Epithelial cell of proximal tubule (primary cell): ENCODE measurements around the gene LOXL3. TPM values are rescaled to one million over a fixed set of nuclear protein-coding genes. Genes with fewer than 3 reads are reported as not detected.

Source experiments
- DNase-seq: peaks from one replicate; pipeline ENCODE4 v3.0.0-alpha.2; 2011; ENCODE audit warnings: low read depth
- H3K4me3 ChIP-seq: 2 replicates; pipeline ENCODE4 v1.5.1; 2011; ENCODE audit warnings: low read depth, mild to moderate bottlenecking, low read length
- total RNA-seq: library from RNA; depleted of rRNA; stranded (reverse); fragments of >200 nt; gene quantifications from 2 replicates; pipeline ENCODE4 v1.2.3, GENCODE V29; 2015
- TF ChIP-seq, protein P1 (sequence below): conservative IDR thresholded peaks from 2 replicates; pipeline ENCODE4 v1.5.1; 2012; ENCODE audit warnings: low read depth, mild to moderate bottlenecking, low read length

The LOXL3 gene
- total RNA-seq, 1 donor from 2014 or later: 5.9 TPM

DNA sequence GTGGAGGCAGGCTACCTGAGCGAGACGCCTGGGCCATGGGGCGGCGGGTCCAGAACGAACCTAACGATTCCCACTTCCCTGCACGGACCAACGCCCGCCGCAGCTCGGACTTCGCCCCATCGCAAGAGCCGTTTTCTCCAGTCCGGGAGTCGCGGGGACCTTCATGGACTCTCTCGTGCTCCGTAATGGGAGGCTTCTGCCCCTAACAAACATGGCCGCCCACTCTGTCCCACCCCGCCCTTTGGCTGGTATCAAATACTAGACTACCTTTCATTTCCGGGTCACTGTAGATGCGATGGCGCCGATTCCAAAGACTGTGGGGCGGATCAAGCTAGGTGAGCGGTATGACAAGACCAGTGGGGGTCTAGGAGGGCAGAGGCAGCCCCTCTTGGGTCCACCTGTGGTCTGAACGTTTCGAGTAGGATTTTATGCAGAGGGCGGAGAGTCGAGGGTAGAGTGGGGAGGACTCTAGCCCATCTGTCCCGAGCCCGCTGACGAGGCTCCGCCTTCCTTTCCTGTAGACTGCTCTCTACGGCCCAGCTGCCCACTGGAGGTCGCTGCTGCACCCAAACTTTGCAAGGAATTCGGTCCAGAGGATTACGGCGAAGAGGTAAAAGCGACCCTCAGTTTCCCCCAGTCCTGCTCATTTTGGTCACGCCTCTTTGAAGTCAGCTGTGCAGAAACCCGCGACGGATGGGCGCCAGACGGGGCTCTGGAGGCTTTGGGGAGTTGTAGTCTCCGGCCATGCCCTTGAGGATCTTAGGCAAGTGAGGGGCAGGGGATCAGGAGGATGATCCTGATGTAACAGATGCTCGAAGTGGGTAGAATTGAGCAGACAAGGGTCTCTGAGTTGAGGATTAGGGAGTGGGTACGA, 70.7 kb downstream of the LOXL3 start, which contains the start of the genes CCDC142 and TTC31:
CCDC142 (minus strand) TSS at position 198 of the 874 bp plus-strand sequence; CDS start at position 37, 161 bp downstream.
TTC31 (plus strand) TSS at position 281 of the 874 bp plus-strand sequence; CDS start at position 296, 15 bp downstream.
- DNase-seq: peak; percentile 63
- TF ChIP-seq, protein P1, sequence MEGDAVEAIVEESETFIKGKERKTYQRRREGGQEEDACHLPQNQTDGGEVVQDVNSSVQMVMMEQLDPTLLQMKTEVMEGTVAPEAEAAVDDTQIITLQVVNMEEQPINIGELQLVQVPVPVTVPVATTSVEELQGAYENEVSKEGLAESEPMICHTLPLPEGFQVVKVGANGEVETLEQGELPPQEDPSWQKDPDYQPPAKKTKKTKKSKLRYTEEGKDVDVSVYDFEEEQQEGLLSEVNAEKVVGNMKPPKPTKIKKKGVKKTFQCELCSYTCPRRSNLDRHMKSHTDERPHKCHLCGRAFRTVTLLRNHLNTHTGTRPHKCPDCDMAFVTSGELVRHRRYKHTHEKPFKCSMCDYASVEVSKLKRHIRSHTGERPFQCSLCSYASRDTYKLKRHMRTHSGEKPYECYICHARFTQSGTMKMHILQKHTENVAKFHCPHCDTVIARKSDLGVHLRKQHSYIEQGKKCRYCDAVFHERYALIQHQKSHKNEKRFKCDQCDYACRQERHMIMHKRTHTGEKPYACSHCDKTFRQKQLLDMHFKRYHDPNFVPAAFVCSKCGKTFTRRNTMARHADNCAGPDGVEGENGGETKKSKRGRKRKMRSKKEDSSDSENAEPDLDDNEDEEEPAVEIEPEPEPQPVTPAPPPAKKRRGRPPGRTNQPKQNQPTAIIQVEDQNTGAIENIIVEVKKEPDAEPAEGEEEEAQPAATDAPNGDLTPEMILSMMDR: peak; percentile 92
- H3K4me3 ChIP-seq: peak within 1 kb of the TSS; percentile 79

Other genes starting within 250 kb of the LOXL3 start
- under 0.01 and 0.14 TPM in 2 replicates for gene SLC4A5, start 210.5 kb downstream of the LOXL3 start, total RNA-seq
- gene DCTN1, start 173.6 kb downstream of the LOXL3 start, total RNA-seq: 93.1 and 96.3 TPM in 2 replicates
- gene C2orf81, start 132.3 kb downstream of the LOXL3 start, total RNA-seq: 2.7 and 4.1 TPM in 2 replicates
- 45.1 and 61.7 TPM in 2 replicates for gene WDR54, start 132.2 kb downstream of the LOXL3 start, total RNA-seq
- 77.3 and 85.3 TPM in 2 replicates for gene RTKN, start 112.0 kb downstream of the LOXL3 start, total RNA-seq
- gene INO80B, start 98.9 kb downstream of the LOXL3 start, total RNA-seq: 5.3 and 7.0 TPM in 2 replicates
- 36.2 and 84.3 TPM in 2 replicates for gene WBP1, start 95.5 kb downstream of the LOXL3 start, total RNA-seq
- gene MOGS, start 88.6 kb downstream of the LOXL3 start, total RNA-seq: 63.1 and 83.1 TPM in 2 replicates
- 34.2 and 61.1 TPM in 2 replicates for gene MRPL53, start 81.3 kb downstream of the LOXL3 start, total RNA-seq
- 3.9 and 5.8 TPM in 2 replicates for gene CCDC142, start 70.9 kb downstream of the LOXL3 start, total RNA-seq
- gene TTC31, start 70.9 kb downstream of the LOXL3 start, total RNA-seq: 13.5 and 20.9 TPM in 2 replicates
- gene LBX2, start 54.3 kb downstream of the LOXL3 start, total RNA-seq: 1.3 and 1.7 TPM in 2 replicates
- 16.3 and 21.6 TPM in 2 replicates for gene PCGF1, start 46.2 kb downstream of the LOXL3 start, total RNA-seq
- gene TLX2, start 39.5 kb downstream of the LOXL3 start, total RNA-seq: not detected in 2 replicates
- gene DQX1, start 27.7 kb downstream of the LOXL3 start, total RNA-seq: not detected in 2 replicates
- 86.4 and 136 TPM in 2 replicates for gene AUP1, start 24.2 kb downstream of the LOXL3 start, total RNA-seq
- gene HTRA2, start 24.0 kb downstream of the LOXL3 start, total RNA-seq: 25.1 and 42.0 TPM in 2 replicates
- gene DOK1, start 778 bp upstream of the LOXL3 start, total RNA-seq: 30.5 and 35.7 TPM in 2 replicates
- 1.7 and 2.5 TPM in 2 replicates for gene M1AP, start 94.4 kb upstream of the LOXL3 start, total RNA-seq
- gene SEMA4F, start 100.3 kb upstream of the LOXL3 start, total RNA-seq: 10.3 and 13.8 TPM in 2 replicates